Lower leg skin (tissue), 3 donors: ENCODE data around the gene RTN4IP1.

Source experiments
- CTCF ChIP-seq, 3 donors: fragments of 450-650 bp; IDR thresholded peaks; one replicate each; pipeline ENCODE4 v1.5.1; 2016; ENCODE audit warnings: antibody characterized with exemption in 3 of 3, mild to moderate bottlenecking in 3 of 3, moderate library complexity in 2 of 3
- POLR2A ChIP-seq, 2 donors: fragments of 450-650 bp; IDR thresholded peaks; one replicate each; pipeline ENCODE4 v1.6.1; 2016 to 2017; ENCODE audit warnings: antibody characterized with exemption in 2 of 2, mild to moderate bottlenecking in 1 of 2, moderate library complexity in 1 of 2

- no peak for TF ChIP-seq CTCF (IDR thresholded peaks at IDR 0.05)
- TF ChIP-seq POLR2A (IDR thresholded peaks at IDR 0.05): no peak
Measured at GRCh38 chr6:106631346-106631745, 2.0 kb upstream of the RTN4IP1 start.
